Karpas-422 (cell line): ENCODE measurements around the gene LRIT1. TPM values are rescaled to one million over a fixed set of nuclear protein-coding genes. Genes with fewer than 3 reads are reported as not detected.

Source experiments
- DNase-seq: peaks from one replicate; pipeline ENCODE4 v3.0.0-alpha.2; 2015
- H2AFZ ChIP-seq: fragments of 200-600 bp; sonication (generic); 2 replicates; pipeline ENCODE4 v1.6.1; 2014; ENCODE audit warnings: antibody characterized with exemption, low read length, mixed read lengths
- H3K27ac ChIP-seq: fragments of 200-600 bp; sonication (generic); 2 replicates; pipeline ENCODE4 v1.5.1; 2014; ENCODE audit warnings: mild to moderate bottlenecking, low read length, moderate library complexity
- H3K27me3 ChIP-seq: fragments of 200-600 bp; sonication (generic); 2 replicates; pipeline ENCODE4 v1.6.1; 2014; ENCODE audit warnings: low read length, mixed read lengths
- H3K36me3 ChIP-seq: fragments of 200-600 bp; sonication (generic); 2 replicates; pipeline ENCODE4 v1.6.1; 2014; ENCODE audit warnings: low read length, mixed read lengths; ENCODE audit not compliant: insufficient read depth
- H3K4me1 ChIP-seq: fragments of 200-600 bp; sonication (generic); 2 replicates; pipeline ENCODE4 v1.6.1; 2014; ENCODE audit warnings: mild to moderate bottlenecking, low read length, mixed read lengths
- H3K4me2 ChIP-seq: fragments of 200-600 bp; sonication (generic); 2 replicates; pipeline ENCODE4 v1.6.1; 2014; ENCODE audit warnings: low read length, low read depth, mild to moderate bottlenecking; ENCODE audit not compliant: poor library complexity, severe bottlenecking
- H3K4me3 ChIP-seq: fragments of 200-600 bp; sonication (generic); 2 replicates; pipeline ENCODE4 v1.5.1; 2014; ENCODE audit warnings: mild to moderate bottlenecking, antibody characterized with exemption, low read length, mixed read lengths
- H3K79me2 ChIP-seq: fragments of 200-600 bp; sonication (generic); 2 replicates; pipeline ENCODE4 v1.6.1; 2014; ENCODE audit warnings: mild to moderate bottlenecking, low read length, mixed read lengths
- H3K9ac ChIP-seq: fragments of 200-600 bp; sonication (generic); 2 replicates; pipeline ENCODE4 v1.6.0; 2014; ENCODE audit warnings: low read length
- H3K9me2 ChIP-seq: fragments of 200-600 bp; sonication (generic), shearing (Covaris generic); replicated peaks from 2 replicates; pipeline ENCODE4 v1.6.0; 2014; ENCODE audit warnings: mild to moderate bottlenecking, low read length, moderate library complexity; ENCODE audit not compliant: insufficient read depth
- H3K9me3 ChIP-seq: fragments of 300-700, 200-600 bp; sonication (generic); 2 replicates; pipeline ENCODE4 v1.6.1; 2014; ENCODE audit warnings: low read length, mixed read lengths
- H4K20me1 ChIP-seq: fragments of 200-600 bp; sonication (generic); 2 replicates; pipeline ENCODE4 v1.6.1; 2014; ENCODE audit warnings: mild to moderate bottlenecking, antibody characterized with exemption, low read length, low read depth; ENCODE audit not compliant: insufficient read depth
- total RNA-seq: library from RNA; depleted of rRNA; stranded (reverse); fragments of >200 nt; shearing (Covaris generic); gene quantifications from 2 replicates; pipeline ENCODE4 v1.2.3, GENCODE V29; 2014; ENCODE audit warnings: low replicate concordance

LRIT1 gene
- total RNA-seq, 1 experiment from 2014 or later: not detected

GRCh38 chr10:84238909-84239308 is 2.4 kb downstream of the LRIT1 start:
- no peaks in the 10 kb centered on the region for H4K20me1 ChIP-seq
- DNase-seq: no peak
- no peaks in the 10 kb centered on the region for H3K9me2 ChIP-seq
- H3K4me2 ChIP-seq: no peak overlapping the region
- H3K9ac ChIP-seq: no peak overlapping the region
- no peaks in the 10 kb centered on the region for H3K9me3 ChIP-seq
- no peaks in the 10 kb centered on the region for H3K36me3 ChIP-seq
- no peaks in the 10 kb centered on the region for H3K4me1 ChIP-seq
- H3K4me3 ChIP-seq: no peak overlapping the region
- no peaks in the 10 kb centered on the region for H3K79me2 ChIP-seq
- H3K27ac ChIP-seq: no peak overlapping the region
- H2AFZ ChIP-seq: no peak overlapping the region
- no peaks in the 10 kb centered on the region for H3K27me3 ChIP-seq

- Histone ChIP-seq H3K9me3 (no peaks in the 10 kb centered on the region), H3K27ac (no peak overlapping the region), H3K4me1 (no peaks in the 10 kb centered on the region), H3K27me3 (no peaks in the 10 kb centered on the region), H3K4me3 (no peak overlapping the region), H2AFZ (no peak overlapping the region), H3K36me3 (no peaks in the 10 kb centered on the region), H3K79me2 (no peaks in the 10 kb centered on the region), H3K9ac (no peak overlapping the region), H4K20me1 (no peaks in the 10 kb centered on the region), H3K4me2 (no peak overlapping the region), H3K9me2 (no peaks in the 10 kb centered on the region)
- no peak for DNase-seq
Observed at GRCh38 chr10:84237199-84238051, 3.9 kb downstream of the LRIT1 start.

GRCh38 chr10:84236807-84237198 is 4.5 kb downstream of the LRIT1 start:
- H3K9me2 ChIP-seq: no peaks in the 10 kb centered on the region
- no peak overlapping the region for H3K4me3 ChIP-seq
- H3K9ac ChIP-seq: no peak overlapping the region
- no peak for DNase-seq
- H3K27ac ChIP-seq: no peak overlapping the region
- H4K20me1 ChIP-seq: no peaks in the 10 kb centered on the region
- no peaks in the 10 kb centered on the region for H3K36me3 ChIP-seq
- H3K4me1 ChIP-seq: no peaks in the 10 kb centered on the region
- H3K79me2 ChIP-seq: no peaks in the 10 kb centered on the region
- no peak overlapping the region for H3K4me2 ChIP-seq
- H3K27me3 ChIP-seq: no peaks in the 10 kb centered on the region
- H2AFZ ChIP-seq: no peak overlapping the region
- H3K9me3 ChIP-seq: no peaks in the 10 kb centered on the region

GRCh38 chr10:84235096-84235495 is 6.2 kb downstream of the LRIT1 start:
- Histone ChIP-seq H3K27me3 (no peaks in the 10 kb centered on the region), H4K20me1 (no peaks in the 10 kb centered on the region), H3K4me2 (no peak overlapping the region), H3K79me2 (no peaks in the 10 kb centered on the region), H3K4me1 (no peaks in the 10 kb centered on the region), H3K9me2 (no peaks in the 10 kb centered on the region), H3K36me3 (no peaks in the 10 kb centered on the region), H3K4me3 (no peak overlapping the region), H3K9me3 (no peaks in the 10 kb centered on the region), H3K27ac (no peak overlapping the region), H2AFZ (no peak overlapping the region), H3K9ac (no peak overlapping the region)
- DNase-seq: no peak

- Histone ChIP-seq H4K20me1 (no peaks in the 10 kb centered on the region), H3K9ac (no peak overlapping the region), H3K9me2 (no peaks in the 10 kb centered on the region), H2AFZ (no peak overlapping the region), H3K4me1 (no peaks in the 10 kb centered on the region), H3K9me3 (no peaks in the 10 kb centered on the region), H3K4me2 (no peak overlapping the region), H3K27me3 (no peaks in the 10 kb centered on the region), H3K27ac (no peak overlapping the region), H3K36me3 (no peaks in the 10 kb centered on the region), H3K79me2 (no peaks in the 10 kb centered on the region), H3K4me3 (no peak overlapping the region)
- DNase-seq: no peak
Observed at GRCh38 chr10:84234479-84234878, 6.9 kb downstream of the LRIT1 start.

- DNase-seq: no peak
- Histone ChIP-seq H3K27me3 (no peaks in the 10 kb centered on the region), H3K36me3 (no peaks in the 10 kb centered on the region), H3K27ac (no peak overlapping the region), H3K79me2 (no peaks in the 10 kb centered on the region), H4K20me1 (no peaks in the 10 kb centered on the region), H2AFZ (no peak overlapping the region), H3K9me2 (no peaks in the 10 kb centered on the region), H3K9me3 (no peaks in the 10 kb centered on the region), H3K4me1 (no peaks in the 10 kb centered on the region), H3K9ac (no peak overlapping the region), H3K4me2 (no peak overlapping the region), H3K4me3 (no peak overlapping the region)
Observed at GRCh38 chr10:84233940-84234339, 7.4 kb downstream of the LRIT1 start.

GRCh38 chr10:84232376-84232775 is 9.0 kb downstream of the LRIT1 start:
- H3K9ac ChIP-seq: no peak overlapping the region
- H3K4me3 ChIP-seq: no peak overlapping the region
- DNase-seq: no peak
- no peak overlapping the region for H3K27ac ChIP-seq
- no peak overlapping the region for H3K4me2 ChIP-seq
- no peaks in the 10 kb centered on the region for H3K36me3 ChIP-seq
- no peak overlapping the region for H2AFZ ChIP-seq
- H4K20me1 ChIP-seq: no peaks in the 10 kb centered on the region
- H3K4me1 ChIP-seq: no peaks in the 10 kb centered on the region
- no peaks in the 10 kb centered on the region for H3K27me3 ChIP-seq
- no peaks in the 10 kb centered on the region for H3K9me3 ChIP-seq
- no peaks in the 10 kb centered on the region for H3K79me2 ChIP-seq
- H3K9me2 ChIP-seq: no peaks in the 10 kb centered on the region

GRCh38 chr10:84230359-84230758 is 11.0 kb downstream of the LRIT1 start:
- no peak overlapping the region for H2AFZ ChIP-seq
- DNase-seq: no peak
- H3K9ac ChIP-seq: no peak overlapping the region
- no peaks in the 10 kb centered on the region for H3K36me3 ChIP-seq
- H3K4me2 ChIP-seq: no peak overlapping the region
- H3K27me3 ChIP-seq: no peaks in the 10 kb centered on the region
- H4K20me1 ChIP-seq: no peaks in the 10 kb centered on the region
- H3K4me1 ChIP-seq: no peaks in the 10 kb centered on the region
- H3K9me3 ChIP-seq: no peaks in the 10 kb centered on the region
- no peak overlapping the region for H3K27ac ChIP-seq
- H3K4me3 ChIP-seq: no peak overlapping the region
- H3K9me2 ChIP-seq: no peaks in the 10 kb centered on the region
- no peaks in the 10 kb centered on the region for H3K79me2 ChIP-seq
